GM12892 (cell line): ENCODE results near the gene ASTN2.

Experiments used
- POLR2A ChIP-seq: IDR thresholded peaks from 2 replicates; pipeline ENCODE4 v1.6.1; 2011; ENCODE audit warnings: low read depth, low read length, control low read depth
- POLR2AphosphoS5 ChIP-seq: IDR thresholded peaks from 2 replicates; pipeline ENCODE4 v1.6.1; 2011; ENCODE audit warnings: low read depth, low read length, control low read depth

- TF ChIP-seq POLR2A (no peak), POLR2AphosphoS5 (no peak)
Observed at GRCh38 chr9:117101008-117101407, 313.8 kb downstream of the ASTN2 start.
